Measurements from ENCODE around the gene COX4I1. TPM values are rescaled to one million over a fixed set of nuclear protein-coding genes. Genes with fewer than 3 reads are reported as not detected.
A peak's percentile ranks its signal among the peaks of the same experiment; 100 is the strongest.

COX4I1 gene
- total and polyA plus RNA-seq, 2 donors from 2014 or later: 439 to 1,996 TPM

GRCh38 chr16:85823328-85823920 is 23.9 kb downstream of the COX4I1 start:
- no peaks in the 10 kb centered on the region for H3K4me1 ChIP-seq (ENCODE audit: control insufficient read depth in 2 of 3, insufficient read depth in 2 of 3, low read depth in 1 of 3, low read length in 3 of 3)
- TF ChIP-seq, protein P1, sequence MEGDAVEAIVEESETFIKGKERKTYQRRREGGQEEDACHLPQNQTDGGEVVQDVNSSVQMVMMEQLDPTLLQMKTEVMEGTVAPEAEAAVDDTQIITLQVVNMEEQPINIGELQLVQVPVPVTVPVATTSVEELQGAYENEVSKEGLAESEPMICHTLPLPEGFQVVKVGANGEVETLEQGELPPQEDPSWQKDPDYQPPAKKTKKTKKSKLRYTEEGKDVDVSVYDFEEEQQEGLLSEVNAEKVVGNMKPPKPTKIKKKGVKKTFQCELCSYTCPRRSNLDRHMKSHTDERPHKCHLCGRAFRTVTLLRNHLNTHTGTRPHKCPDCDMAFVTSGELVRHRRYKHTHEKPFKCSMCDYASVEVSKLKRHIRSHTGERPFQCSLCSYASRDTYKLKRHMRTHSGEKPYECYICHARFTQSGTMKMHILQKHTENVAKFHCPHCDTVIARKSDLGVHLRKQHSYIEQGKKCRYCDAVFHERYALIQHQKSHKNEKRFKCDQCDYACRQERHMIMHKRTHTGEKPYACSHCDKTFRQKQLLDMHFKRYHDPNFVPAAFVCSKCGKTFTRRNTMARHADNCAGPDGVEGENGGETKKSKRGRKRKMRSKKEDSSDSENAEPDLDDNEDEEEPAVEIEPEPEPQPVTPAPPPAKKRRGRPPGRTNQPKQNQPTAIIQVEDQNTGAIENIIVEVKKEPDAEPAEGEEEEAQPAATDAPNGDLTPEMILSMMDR (IDR thresholded peaks at IDR 0.05; ENCODE audit: borderline replicate concordance, extremely low read depth, insufficient read depth): no peak
- H3K4me3 ChIP-seq (ENCODE audit: low read length in 3 of 3): no peak overlapping the region
- H3K36me3 ChIP-seq (ENCODE audit: control insufficient read depth in 2 of 3, insufficient read depth in 3 of 3, low read length in 3 of 3): no peaks in the 10 kb centered on the region
- no peak overlapping the region for H3K27ac ChIP-seq (ENCODE audit: low read depth in 2 of 2, low read length in 2 of 2)
- peaks cover 3% of the 10 kb centered on the region for H3K27me3 ChIP-seq (ENCODE audit: control insufficient read depth, insufficient read depth, low read length)
- intact Hi-C loops (cut with DNase I): loop anchor here (5.0 to 10.0 kb wide), 2 partner anchors 164 to 191 kb away; no protein-coding TSS in a partner anchor
- no peak overlapping the region for H3K9ac ChIP-seq (ENCODE audit: low read length in 3 of 3)
- H3K9me3 ChIP-seq (ENCODE audit: control insufficient read depth in 2 of 3, insufficient read depth in 1 of 3, low read length in 3 of 3): peaks cover 0 to 2% (median 0%) of the 10 kb centered on the region in 3 donors
- DNase-seq (no peak), FAIRE-seq (no peak)

- H3K9me3 ChIP-seq (ENCODE audit: control insufficient read depth in 2 of 3, insufficient read depth in 1 of 3, low read length in 3 of 3): peaks cover 0 to 2% (median 0%) of the 10 kb centered on the region in 3 donors
- no peaks in the 10 kb centered on the region for H3K36me3 ChIP-seq (ENCODE audit: control insufficient read depth in 2 of 3, insufficient read depth in 3 of 3, low read length in 3 of 3)
- H3K27me3 ChIP-seq (ENCODE audit: control insufficient read depth, insufficient read depth, low read length): peaks cover 3% of the 10 kb centered on the region
- DNase-seq (peak in 1 of 5 donors; percentile 50), FAIRE-seq (no peak)
- no peaks in the 10 kb centered on the region for H3K4me1 ChIP-seq (ENCODE audit: control insufficient read depth in 2 of 3, insufficient read depth in 2 of 3, low read depth in 1 of 3, low read length in 3 of 3)
- no peak overlapping the region for H3K27ac ChIP-seq (ENCODE audit: low read depth in 2 of 2, low read length in 2 of 2)
- H3K9ac ChIP-seq (ENCODE audit: low read length in 3 of 3): no peak overlapping the region
- intact Hi-C loops (cut with DNase I): loop anchor here (5.0 to 10.0 kb wide), 2 partner anchors 163 to 190 kb away; no protein-coding TSS in a partner anchor
- TF ChIP-seq, protein P1 (IDR thresholded peaks at IDR 0.05; ENCODE audit: borderline replicate concordance, extremely low read depth, insufficient read depth): no peak
- H3K4me3 ChIP-seq (ENCODE audit: low read length in 3 of 3): no peak overlapping the region
These were observed 25.0 kb downstream of the COX4I1 start for GRCh38 chr16:85824161-85825135.

- intact Hi-C loops (cut with DNase I): loop anchor here (10.0 kb wide), 1 partner anchor 189 kb away; no protein-coding TSS in a partner anchor
- Histone ChIP-seq H3K36me3 (ENCODE audit: control insufficient read depth in 2 of 3, insufficient read depth in 3 of 3, low read length in 3 of 3) (no peaks in the 10 kb centered on the region), H3K9me3 (ENCODE audit: control insufficient read depth in 2 of 3, insufficient read depth in 1 of 3, low read length in 3 of 3) (peaks cover 0 to 2% (median 0%) of the 10 kb centered on the region in 3 donors), H3K9ac (ENCODE audit: low read length in 3 of 3) (no peak overlapping the region), H3K4me1 (ENCODE audit: control insufficient read depth in 2 of 3, insufficient read depth in 2 of 3, low read depth in 1 of 3, low read length in 3 of 3) (no peaks in the 10 kb centered on the region), H3K4me3 (ENCODE audit: low read length in 3 of 3) (no peak overlapping the region), H3K27ac (ENCODE audit: low read depth in 2 of 2, low read length in 2 of 2) (no peak overlapping the region), H3K27me3 (ENCODE audit: control insufficient read depth, insufficient read depth, low read length) (peaks cover 1% of the 10 kb centered on the region)
- FAIRE-seq: no peak
- TF ChIP-seq, protein P1 (IDR thresholded peaks at IDR 0.05; ENCODE audit: borderline replicate concordance, extremely low read depth, insufficient read depth): no peak
- DNase-seq: peak in 1 of 5 donors; percentile 26
These were observed 25.8 kb downstream of the COX4I1 start for GRCh38 chr16:85825326-85825725.
